Non-pigmented ciliary epithelial cell (primary cell): ENCODE data around the gene XXYLT1.
A peak's percentile ranks its signal among the peaks of the same experiment; 100 is the strongest.
"Not testable (repeated sequence)": the region's sequence is repeated elsewhere in the genome, so short reads cannot be mapped to it uniquely, and the experiment has no call there.

ENCODE experiments used
- DNase-seq: peaks from one replicate; pipeline ENCODE4 v3.0.0-alpha.2; 2010; ENCODE audit warnings: low read depth

The XXYLT1 gene

GRCh38 chr3:195096484-195097330 is 174.3 kb downstream of the XXYLT1 start:
- no peak for DNase-seq

GRCh38 chr3:195096053-195096452 is 174.9 kb downstream of the XXYLT1 start:
- DNase-seq: no peak

- DNase-seq: no peak
Observed at GRCh38 chr3:195095704-195096036, 175.3 kb downstream of the XXYLT1 start.

- DNase-seq: no peak
Observed at GRCh38 chr3:195095035-195095703, 175.8 kb downstream of the XXYLT1 start.

GRCh38 chr3:195094191-195094921 is 176.6 kb downstream of the XXYLT1 start:
- DNase-seq: no peak

- DNase-seq: no peak
Observed at GRCh38 chr3:195093731-195094130, 177.2 kb downstream of the XXYLT1 start.

- not testable (repeated sequence) for DNase-seq
Observed at GRCh38 chr3:195087840-195088601, 182.9 kb downstream of the XXYLT1 start.

- DNase-seq: no peak
Observed at GRCh38 chr3:195087328-195087727, 183.6 kb downstream of the XXYLT1 start.

- DNase-seq: no peak
Observed at GRCh38 chr3:195086885-195087284, 184.1 kb downstream of the XXYLT1 start.

- DNase-seq: no peak
Observed at GRCh38 chr3:195086341-195086740, 184.6 kb downstream of the XXYLT1 start.

GRCh38 chr3:195085356-195086130 is 185.4 kb downstream of the XXYLT1 start:
- no peak for DNase-seq

- DNase-seq: no peak
Observed at GRCh38 chr3:195084746-195085145, 186.2 kb downstream of the XXYLT1 start.

- no peak for DNase-seq
Observed at GRCh38 chr3:195083659-195084058, 187.3 kb downstream of the XXYLT1 start.

- no peak for DNase-seq
Observed at GRCh38 chr3:195082811-195083210, 188.1 kb downstream of the XXYLT1 start.

GRCh38 chr3:195081242-195081963 is 189.6 kb downstream of the XXYLT1 start:
- peak; percentile 19 for DNase-seq

- no peak for DNase-seq
Observed at GRCh38 chr3:195080571-195081151, 190.3 kb downstream of the XXYLT1 start.

- no peak for DNase-seq
Observed at GRCh38 chr3:195080125-195080524, 190.8 kb downstream of the XXYLT1 start.

- no peak for DNase-seq
Observed at GRCh38 chr3:195079636-195080035, 191.3 kb downstream of the XXYLT1 start.

- DNase-seq: no peak
Observed at GRCh38 chr3:195078891-195079440, 192.0 kb downstream of the XXYLT1 start.
